DMS 273 (cell line): ENCODE results near the gene WFDC9.
A peak's percentile ranks its signal among the peaks of the same experiment; 100 is the strongest.
"Not testable (repeated sequence)": the region's sequence is repeated elsewhere in the genome, so short reads cannot be mapped to it uniquely, and the experiment has no call there.

ENCODE experiments used
- DNase-seq: peaks from one replicate; lab custom pipeline; 2025; ENCODE audit not compliant: unreplicated experiment; lab: John Stamatoyannopoulos, UW

Gene WFDC9

GRCh38 chr20:45631184-45631583, at the start of gene WFDC9:
TSS of gene WFDC9 (minus strand) at chr20:45631284. CDS start at chr20:45610181, 21,103 bp downstream.
- no peak for DNase-seq

- no peak for DNase-seq
Observed at GRCh38 chr20:45679650-45680049, 48.6 kb upstream of the WFDC9 start.

- DNase-seq = no peak
Observed at GRCh38 chr20:45672765-45673164, 41.7 kb upstream of the WFDC9 start.

- DNase-seq = no peak
Observed at GRCh38 chr20:45670139-45670538, 39.1 kb upstream of the WFDC9 start, which contains the start of gene WFDC11. TSS of gene WFDC11 (minus strand) at chr20:45670239. CDS start at chr20:45650600, 19,639 bp downstream.

GRCh38 chr20:45657038-45657437, 26.0 kb upstream of the WFDC9 start:
- DNase-seq = not testable (repeated sequence)

GRCh38 chr20:45651726-45652125, 20.6 kb upstream of the WFDC9 start:
- DNase-seq = not testable (repeated sequence)

- no peak for DNase-seq
Observed at GRCh38 chr20:45649312-45649863, 18.3 kb upstream of the WFDC9 start.

- DNase-seq = no peak
Observed at GRCh38 chr20:45647441-45648050, 16.5 kb upstream of the WFDC9 start.

- DNase-seq = no peak
Observed at GRCh38 chr20:45646875-45647274, 15.8 kb upstream of the WFDC9 start.

- DNase-seq = not testable (repeated sequence)
Observed at GRCh38 chr20:45645869-45646268, 14.8 kb upstream of the WFDC9 start.

GRCh38 chr20:45641076-45641475, 10.0 kb upstream of the WFDC9 start:
- DNase-seq = not testable (repeated sequence)

GRCh38 chr20:45639687-45640086, 8.6 kb upstream of the WFDC9 start:
- no peak for DNase-seq

GRCh38 chr20:45636513-45636912, 5.4 kb upstream of the WFDC9 start:
- no peak for DNase-seq

- no peak for DNase-seq
Observed at GRCh38 chr20:45630371-45630770, 713 bp downstream of the WFDC9 start.

GRCh38 chr20:45629496-45630100, 1.5 kb downstream of the WFDC9 start, which contains the start of gene WFDC10A:
TSS of gene WFDC10A (plus strand) at chr20:45629739. CDS start at chr20:45629814, 75 bp downstream.
- peak; percentile 69 for DNase-seq

- no peak for DNase-seq
Observed at GRCh38 chr20:45626540-45626939, 4.5 kb downstream of the WFDC9 start.

GRCh38 chr20:45621593-45621992, 9.5 kb downstream of the WFDC9 start:
- no peak for DNase-seq

GRCh38 chr20:45617591-45617990, 13.5 kb downstream of the WFDC9 start:
- DNase-seq = no peak

GRCh38 chr20:45612314-45612713, 18.8 kb downstream of the WFDC9 start:
- no peak for DNase-seq

GRCh38 chr20:45611054-45611453, 20.0 kb downstream of the WFDC9 start:
- DNase-seq = no peak

- no peak for DNase-seq
Observed at GRCh38 chr20:45607810-45608209, 23.3 kb downstream of the WFDC9 start.

- no peak for DNase-seq
Observed at GRCh38 chr20:45595235-45595634, 35.8 kb downstream of the WFDC9 start.
